Measurements from ENCODE around the gene ACTA1. TPM values are rescaled to one million over a fixed set of nuclear protein-coding genes. Genes with fewer than 3 reads are reported as not detected.

Gene ACTA1
- total and polyA plus RNA-seq, 2 of the 8 experiments (the other 6 are each of a cell fraction or from before 2014, with no cell fraction given), result 23.5 to 58.2 TPM

DNA sequence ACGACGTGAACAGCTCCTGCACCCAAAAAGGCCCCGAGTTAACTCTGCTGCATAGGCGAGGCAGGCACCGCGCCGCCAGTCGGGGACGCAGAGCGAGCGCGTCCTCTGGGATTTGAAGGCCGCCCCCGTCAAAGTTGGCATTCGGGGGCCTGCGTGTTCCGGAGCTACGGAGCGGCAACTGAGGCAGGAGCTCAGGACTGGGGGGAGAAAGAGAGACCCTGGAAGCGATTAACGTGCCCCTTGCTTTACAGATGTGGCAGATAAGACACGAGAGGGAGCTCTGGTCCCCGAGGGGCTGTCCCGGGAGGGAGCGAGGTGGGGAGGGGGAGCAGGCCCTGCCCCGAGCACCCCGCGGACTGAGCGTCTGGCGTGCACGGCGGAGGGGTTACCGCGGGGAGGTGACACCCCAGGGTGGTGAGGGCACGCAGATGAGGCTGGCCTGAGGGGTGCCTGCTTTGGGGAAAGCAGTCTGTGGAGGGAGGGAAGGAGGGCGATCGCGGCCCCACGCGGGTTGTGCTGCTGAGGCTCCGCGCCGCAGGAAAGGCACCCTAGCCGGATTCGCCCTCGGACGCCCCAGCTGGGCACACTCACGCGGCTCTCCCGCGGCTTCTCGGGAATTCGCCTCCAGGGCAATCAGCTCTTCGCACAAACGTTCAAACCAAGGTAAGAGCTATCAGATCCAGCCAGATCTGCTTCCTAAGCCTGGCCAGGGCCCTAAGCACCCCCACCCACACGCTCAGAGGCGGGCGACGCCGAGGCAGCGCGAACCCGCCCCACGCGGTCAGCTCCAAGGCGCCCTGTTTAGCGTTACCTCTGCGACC is 26.5 kb downstream of the ACTA1 start:
- WGBS, 2 experiments (ENCODE audit: extremely low coverage in 1 of 2, insufficient coverage in 1 of 2, insufficient read length in 1 of 2, insufficient replicate concordance in 2 of 2, low coverage in 1 of 2, low lambda C conversion rate in 2 of 2, missing lambda C conversion rate in 1 of 2), result 11% methylated on average over 48 of the region's 68 CpGs; no CpG with 5 or more reads in 1 of the 2 experiments
- no peak for FAIRE-seq
- peak overlapping the region; percentile 35 for H4K91ac ChIP-seq (replicated peaks; ENCODE audit: insufficient read length, low read length)
- no peak overlapping the region for H3K27ac ChIP-seq (ENCODE audit: low read depth, low read length)
- H3K36me3 ChIP-seq (ENCODE audit: control insufficient read depth in 2 of 4, insufficient read depth in 4 of 4, low read length in 3 of 4), result no peaks in the 10 kb centered on the region
- H2BK12ac ChIP-seq (ENCODE audit: low read depth, low read length), result peak overlapping the region; percentile 84; the same call in 1 of the 2 replicates
- peak overlapping the region; percentile 43 to 70 (median 59) for H3K4me3 ChIP-seq (ENCODE audit: extremely low read depth in 1 of 4, insufficient read depth in 2 of 4, low read depth in 3 of 4, low read length in 4 of 4)
- H4K20me1 ChIP-seq (replicated peaks in 1 of 2; ENCODE audit: control insufficient read depth in 1 of 2, insufficient read depth in 2 of 2, low read length in 2 of 2), result no peaks in the 10 kb centered on the region
- no peak overlapping the region for H3K14ac ChIP-seq (ENCODE audit: insufficient read length)
- peaks cover 13 to 44% (median 40%) of the 10 kb centered on the region in 4 experiments for H3K27me3 ChIP-seq (replicated peaks in 1 of 4; ENCODE audit: control insufficient read depth in 3 of 4, extremely low read depth in 1 of 4, insufficient read depth in 3 of 4, low read length in 3 of 4)
- ChIA-PET CTCF (ENCODE audit: partially characterized antibody) (interaction anchor here (1.1 to 5.1 kb wide), 7 partner anchors 10 to 753 kb away, joined by 3 to 47 read pairs (median 6); no protein-coding TSS in a partner anchor), POLR2A (ENCODE audit: partially characterized antibody) (interaction anchor here (0.6 to 6.9 kb wide), 9 partner anchors 11 to 195 kb away, joined by 3 to 48 read pairs (median 3); partner anchors contain the start of genes ACTA1 and CCSAP)
- peak overlapping the region; percentile 60; the same call in 1 of the 2 replicates for H4K8ac ChIP-seq (ENCODE audit: extremely low read depth, insufficient read depth, low read length)
- H3K79me2 ChIP-seq (ENCODE audit: control insufficient read depth in 1 of 2, insufficient read depth in 2 of 2, low read length in 2 of 2), result no peaks in the 10 kb centered on the region
- H3K4ac ChIP-seq (replicated peaks; ENCODE audit: insufficient read length, low read depth, low read length), result no peak overlapping the region
- H3K9me3 ChIP-seq (ENCODE audit: insufficient read depth in 2 of 2, low read depth in 1 of 2, low read length in 1 of 2), result no peaks in the 10 kb centered on the region
- no peak overlapping the region for H2BK20ac ChIP-seq (ENCODE audit: low read length)
- peak overlapping the region; percentile 62 for H3K18ac ChIP-seq (ENCODE audit: extremely low read depth, low read length)
- H3K4me2 ChIP-seq (ENCODE audit: insufficient read depth in 1 of 2, low read depth in 2 of 2, low read length in 2 of 2), result peak overlapping the region; percentile 97 to 99
- no peaks in the 10 kb centered on the region for H3K79me1 ChIP-seq (ENCODE audit: low read depth, low read length)
- H2AK5ac ChIP-seq (ENCODE audit: low read depth, low read length), result no peak overlapping the region
- H4K5ac ChIP-seq (ENCODE audit: insufficient read length, low read depth, low read length), result no peak overlapping the region
- no peak overlapping the region for H3K23ac ChIP-seq (ENCODE audit: insufficient read length)
- H2AFZ ChIP-seq (ENCODE audit: low read length), result 0 out of 2 replicates have a peak overlapping the region, but pooled peaks have one; percentile 72
- peak overlapping the region; percentile 68; the same call in 1 of the 2 replicates for H2BK5ac ChIP-seq (ENCODE audit: low read depth, low read length)
- peaks cover 19 to 42% (median 29%) of the 10 kb centered on the region in 4 experiments for H3K4me1 ChIP-seq (replicated peaks in 1 of 4; ENCODE audit: control insufficient read depth in 3 of 4, insufficient read depth in 4 of 4, low read length in 3 of 4)
- no peak overlapping the region for H3K56ac ChIP-seq (replicated peaks; ENCODE audit: insufficient read length, low read depth, low read length)
- no peak overlapping the region; the same call in 1 of the 2 replicates for H2BK15ac ChIP-seq (ENCODE audit: low read length)
- H3K9ac ChIP-seq (replicated peaks in 1 of 4; ENCODE audit: extremely low read depth in 1 of 4, low read depth in 3 of 4, low read length in 3 of 4), result no peak overlapping the region; a peak in 2 of 7 replicates
- H2BK120ac ChIP-seq (replicated peaks; ENCODE audit: low read depth, low read length), result no peak overlapping the region
- H3K23me2 ChIP-seq (ENCODE audit: low read depth, low read length), result peaks cover 11% of the 10 kb centered on the region; the same call in 1 of the 2 replicates
- DNase-seq (ENCODE audit: low read depth in 1 of 2, low spot score in 2 of 2), result peak in 1 of 2 experiments; percentile 66
- TF ChIP-seq EP300 (IDR thresholded peaks at IDR 0.05; ENCODE audit: borderline replicate concordance in 1 of 2, low read depth in 2 of 2, low read length in 2 of 2), result no peak
- TF ChIP-seq ASH2L (IDR thresholded peaks at IDR 0.05; ENCODE audit: low read length), result peak; percentile 84
- 0 out of 2 replicates have a peak, but pooled peaks have one; percentile 22 for TF ChIP-seq GABPA (IDR thresholded peaks at IDR 0.05; ENCODE audit: borderline replicate concordance, insufficient read depth, low read length)
- TF ChIP-seq SUZ12 (IDR thresholded peaks at IDR 0.05; ENCODE audit: low read length), result peak; percentile 63
- TF ChIP-seq, protein P1, sequence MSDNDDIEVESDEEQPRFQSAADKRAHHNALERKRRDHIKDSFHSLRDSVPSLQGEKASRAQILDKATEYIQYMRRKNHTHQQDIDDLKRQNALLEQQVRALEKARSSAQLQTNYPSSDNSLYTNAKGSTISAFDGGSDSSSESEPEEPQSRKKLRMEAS (IDR thresholded peaks at IDR 0.05), result peak; percentile 71
- TF ChIP-seq EZH2 (IDR thresholded peaks at IDR 0.05; ENCODE audit: low read depth, low read length, severe bottlenecking), result peak; percentile 66
- no peak for TF ChIP-seq BCL11A (IDR thresholded peaks at IDR 0.05; ENCODE audit: low read depth in 2 of 2, low read length in 2 of 2)
- TF ChIP-seq RNF2 (IDR thresholded peaks at IDR 0.05; ENCODE audit: borderline replicate concordance, low read depth, low read length, missing control alignments, poor library complexity, severe bottlenecking), result peak; percentile 30
- no peak for TF ChIP-seq CBX8 (IDR thresholded peaks at IDR 0.05; ENCODE audit: borderline replicate concordance, low read depth, low read length)
- TF ChIP-seq SIRT6 (IDR thresholded peaks at IDR 0.05; ENCODE audit: low read length), result no peak

Measured in H1 (cell line).